A549 (cell line): Measurements from ENCODE around the gene MYH9. TPM values are rescaled to one million over a fixed set of nuclear protein-coding genes. Genes with fewer than 3 reads are reported as not detected.

Source experiments
- ATAC-seq, 2 experiments: fragments of 200-7000 bp in 1 of 2; fragments of >200 bp in 1 of 2; cut with Nextera tagmentation in 1 of 2; cut with Tn5 transposase in 1 of 2; 3 replicates each; pipeline versions ENCODE4 v1.8.0 to v1.9.1; 2018 to 2020; ENCODE audit warnings: mild to moderate bottlenecking in 1 of 2, moderate library complexity in 1 of 2
- CTCF ChIA-PET: fragments of 300-600 bp; sonication (Branson Sonifier 250); formaldehyde crosslinking; extraction: SDS; loops from one replicate; lab custom pipeline; 2021; ENCODE audit warnings: antibody characterized with exemption, inconsistent platforms; lab: Yijun Ruan, JAX
- POLR2A ChIA-PET: fragments of 350-600 bp; formaldehyde crosslinking; extraction: SDS; loops from one replicate; lab custom pipeline; 2021; ENCODE audit warnings: antibody characterized with exemption, inconsistent platforms; lab: Yijun Ruan, JAX
- DNase-seq, 2 experiments: peaks; one replicate each; pipeline versions ENCODE4 v3.0.0 to v3.0.0-alpha.2; 2011 to 2016; ENCODE audit warnings: low read depth in 1 of 2, low spot score in 1 of 2
- FAIRE-seq: peaks from 2 replicates; lab custom pipeline; 2011; peaks lifted over from hg19 to GRCh38; lab: Jason Lieb, UNC
- H3K27ac ChIP-seq, 2 experiments: fragments of >200 bp; sonication (Bioruptor Twin); formaldehyde crosslinking; 3 replicates each; pipeline ENCODE4 v1.5.1; 2016 to 2017
- H3K4me1 ChIP-seq: fragments of >200 bp; sonication (Bioruptor Twin); formaldehyde crosslinking; 3 replicates; pipeline ENCODE4 v1.6.1; 2016
- H3K4me2 ChIP-seq: fragments of >200 bp; sonication (Bioruptor Twin); formaldehyde crosslinking; 3 replicates; pipeline ENCODE4 v1.6.1; 2016
- H3K4me3 ChIP-seq: fragments of >200 bp; sonication (Bioruptor Twin); formaldehyde crosslinking; 3 replicates; pipeline ENCODE4 v1.5.1; 2016
- H3K9me3 ChIP-seq: fragments of >200 bp; sonication (Bioruptor Twin); formaldehyde crosslinking; 3 replicates; pipeline ENCODE4 v1.6.1; 2016
- CBX2 ChIP-seq: fragments of 200-600 bp; sonication (generic); IDR thresholded peaks from 2 replicates; pipeline ENCODE4 v1.6.1; 2016; ENCODE audit warnings: low read depth, mild to moderate bottlenecking, borderline replicate concordance
- CBX8 ChIP-seq: fragments of 200-600 bp; sonication (generic); IDR thresholded peaks from 2 replicates; pipeline ENCODE4 v1.6.1; 2016
- CEBPB ChIP-seq, 2 experiments: fragments of >200 bp in 1 of 2; sonication (Bioruptor Twin) in 1 of 2; formaldehyde crosslinking in 1 of 2; IDR thresholded peaks; 2 replicates each; pipeline ENCODE4 v1.6.1; 2012 to 2016
- CHD4 ChIP-seq: fragments of 200-600 bp; sonication (generic); IDR thresholded peaks from 2 replicates; pipeline ENCODE4 v1.6.1; 2016; ENCODE audit warnings: antibody characterized with exemption, mild to moderate bottlenecking, borderline replicate concordance
- EHF ChIP-seq: fragments of 250-450 bp; sonication (Bioruptor Pico); IDR thresholded peaks from 2 replicates; pipeline ENCODE4 v1.5.0; 2020; ENCODE audit warnings: mild to moderate bottlenecking
- EHMT2 ChIP-seq: fragments of 200-600 bp; sonication (generic); IDR thresholded peaks from 2 replicates; pipeline ENCODE4 v1.6.1; 2016; ENCODE audit warnings: antibody characterized with exemption, low read depth, mild to moderate bottlenecking, moderate library complexity
- ELK1 ChIP-seq: fragments of 150-350 bp; IDR thresholded peaks from 2 replicates; pipeline ENCODE4 v1.6.1; 2014; ENCODE audit warnings: low read depth, mild to moderate bottlenecking, low read length
- FOSB ChIP-seq: fragments of 250-450 bp; sonication (Bioruptor Pico); IDR thresholded peaks from 2 replicates; pipeline ENCODE4 v1.5.0; 2020; ENCODE audit warnings: mild to moderate bottlenecking, moderate library complexity
- FOXS1 ChIP-seq: fragments of 250-450 bp; sonication (Bioruptor Pico); IDR thresholded peaks from 2 replicates; pipeline ENCODE4 v1.5.0; 2020; ENCODE audit warnings: mild to moderate bottlenecking, moderate library complexity
- HDAC2 ChIP-seq: fragments of 200-600 bp; sonication (generic); IDR thresholded peaks from 2 replicates; pipeline ENCODE4 v1.6.1; 2016
- HMGXB4 ChIP-seq: fragments of 250-450 bp; sonication (Bioruptor Pico); IDR thresholded peaks from 2 replicates; pipeline ENCODE4 v1.5.0; 2021; ENCODE audit warnings: mild to moderate bottlenecking, moderate library complexity, borderline replicate concordance
- HOXB5 ChIP-seq: fragments of 250-450 bp; sonication (Bioruptor Pico); IDR thresholded peaks from 2 replicates; pipeline ENCODE4 v1.5.0; 2020; ENCODE audit warnings: mild to moderate bottlenecking, moderate library complexity
- JUNB ChIP-seq: fragments of >200 bp; sonication (Bioruptor Twin); formaldehyde crosslinking; IDR thresholded peaks from 2 replicates; pipeline ENCODE4 v1.6.1; 2016
- POLR2AphosphoS2 ChIP-seq: conservative IDR thresholded peaks from 2 replicates; pipeline ENCODE4 v1.6.1; 2012; ENCODE audit warnings: low read length, improper control_type of control experiment, inconsistent platforms
- RAD21 ChIP-seq, 2 experiments: fragments of >200 bp in 1 of 2; sonication (Bioruptor Twin) in 1 of 2; formaldehyde crosslinking in 1 of 2; IDR thresholded peaks in 1 of 2; conservative IDR thresholded peaks in 1 of 2; 2 replicates in 1 of 2; 3 replicates in 1 of 2; pipeline ENCODE4 v1.6.1; 2012 to 2018; ENCODE audit warnings: inconsistent platforms in 1 of 2
- REST ChIP-seq: fragments of 200-600 bp; sonication (generic); IDR thresholded peaks from 2 replicates; pipeline ENCODE4 v1.6.1; 2016; ENCODE audit warnings: antibody characterized with exemption, mild to moderate bottlenecking, moderate library complexity
- SREBF2 ChIP-seq: fragments of 450-650 bp; IDR thresholded peaks from 2 replicates; pipeline ENCODE4 v1.6.1; 2014; ENCODE audit warnings: mild to moderate bottlenecking, moderate library complexity
- ZFP36 ChIP-seq: fragments of 450-650 bp; IDR thresholded peaks from 2 replicates; pipeline ENCODE4 v1.6.1; 2014; ENCODE audit warnings: borderline replicate concordance; ENCODE audit not compliant: partially characterized antibody
- ZNF302 ChIP-seq: fragments of 250-450 bp; sonication (Bioruptor Pico); IDR thresholded peaks from 2 replicates; pipeline ENCODE4 v1.9.0; 2021; ENCODE audit warnings: inconsistent platforms, mild to moderate bottlenecking, moderate library complexity
- WGBS: methylation state at CpG from one replicate; pipeline ENCODE4 v1.1.6; 2017; ENCODE audit errors: missing lambda C conversion rate; 5-methylcytosine and 5-hydroxymethylcytosine counted together
- polyA plus RNA-seq, 4 experiments: library from polyadenylated mRNA; depleted of rRNA in 3 of 4; stranded (reverse); fragments of >200 nt; fragmentation: RNase III in 1 of 4; extraction: RNeasy Plus Mini Kit Qiagen cat#74134 plus additional on column Dnase treatment in 1 of 4; gene quantifications; 2 replicates in 3 of 4; 3 replicates in 1 of 4; pipeline ENCODE4 v1.2.3, GENCODE V29; 2011 to 2017

MYH9 gene
- polyA plus RNA-seq, 2 of the 4 experiments (the other 2 are of a cell fraction): 92.1 to 158 TPM

GRCh38 chr22:36259615-36260300, 128.0 kb downstream of the MYH9 start:
- DNase-seq (no peak), FAIRE-seq (no peak), ATAC-seq (no peak)
- ChIA-PET CTCF (interaction anchor here (1.1 to 1.3 kb wide), 2 partner anchors 18 to 27 kb away, joined by 3 read pairs; no protein-coding TSS in a partner anchor), POLR2A (no interaction called here)
- 83% methylated on average over 14 of the region's 14 CpGs for WGBS
- H3K4me3 ChIP-seq: no peak overlapping the region
- H3K4me1 ChIP-seq: peaks cover 5% of the 10 kb centered on the region; the same call in 2 of the 3 replicates
- no peaks in the 10 kb centered on the region for H3K9me3 ChIP-seq
- TF ChIP-seq CHD4 (no peak), EHMT2 (no peak), FOXS1 (CRISPR knock-in tag) (no peak), ELK1 (no peak), CBX8 (no peak), POLR2AphosphoS2 (no peak), RAD21 (conservative IDR thresholded peaks at IDR 0.05 in 1 of 2, IDR thresholded peaks at IDR 0.05 in 1 of 2) (no peak), ZFP36 (no peak), FOSB (no peak), CBX2 (no peak), EHF (no peak), HMGXB4 (CRISPR knock-in tag) (no peak), HDAC2 (no peak), CEBPB (IDR thresholded peaks at IDR 0.05) (no peak), ZNF302 (no peak), REST (no peak), SREBF2 (no peak)
- H3K27ac ChIP-seq: no peak overlapping the region
- H3K4me2 ChIP-seq: no peak overlapping the region

GRCh38 chr22:36258701-36259614, 128.8 kb downstream of the MYH9 start:
- DNase-seq (no peak), FAIRE-seq (no peak), ATAC-seq (no peak)
- H3K4me2 ChIP-seq: no peak overlapping the region
- H3K4me3 ChIP-seq: no peak overlapping the region
- TF ChIP-seq CBX8 (no peak), RAD21 (conservative IDR thresholded peaks at IDR 0.05 in 1 of 2, IDR thresholded peaks at IDR 0.05 in 1 of 2) (no peak), HOXB5 (CRISPR knock-in tag) (no peak), JUNB (no peak)
- WGBS: 77% methylated on average over 15 of the region's 16 CpGs
- POLR2A ChIA-PET: no interaction called here
- H3K27ac ChIP-seq: no peak overlapping the region
- H3K9me3 ChIP-seq: no peaks in the 10 kb centered on the region
- peaks cover 13% of the 10 kb centered on the region for H3K4me1 ChIP-seq
- CTCF ChIA-PET: interaction anchor here (1.2 to 1.3 kb wide), 2 partner anchors 19 to 43 kb away, joined by 3 read pairs; no protein-coding TSS in a partner anchor
